HUES6 (cell line): ENCODE results near the gene FOXP1.

Experiments used
- H3K27ac ChIP-seq: 2 replicates; pipeline ENCODE4 v1.7.0; 2013; ENCODE audit warnings: low read depth, mild to moderate bottlenecking, low read length, inconsistent platforms
- H3K27me3 ChIP-seq: 2 replicates; pipeline ENCODE4 v1.6.1; 2013; ENCODE audit warnings: low read length; ENCODE audit not compliant: control insufficient read depth, insufficient read depth
- H3K36me3 ChIP-seq: 2 replicates; pipeline ENCODE4 v1.6.1; 2013; ENCODE audit warnings: low read length; ENCODE audit not compliant: control insufficient read depth, insufficient read depth
- H3K4me1 ChIP-seq: 2 replicates; pipeline ENCODE4 v1.6.1; 2013; ENCODE audit warnings: low read length; ENCODE audit not compliant: control insufficient read depth, insufficient read depth
- H3K4me3 ChIP-seq: 2 replicates; pipeline ENCODE4 v1.5.1; 2013; ENCODE audit warnings: low read depth, low read length
- H3K9ac ChIP-seq: one replicate; pipeline ENCODE4 v1.6.1; 2013; ENCODE audit warnings: mild to moderate bottlenecking, low read length
- H3K9me3 ChIP-seq: 2 replicates; pipeline ENCODE4 v1.6.1; 2013; ENCODE audit warnings: low read depth, low read length; ENCODE audit not compliant: control insufficient read depth, insufficient read depth

The FOXP1 gene

GRCh38 chr3:71077070-71077469 is 506.5 kb downstream of the FOXP1 start:
- H3K27me3 ChIP-seq, result no peaks in the 10 kb centered on the region
- no peaks in the 10 kb centered on the region for H3K36me3 ChIP-seq
- no peak overlapping the region for H3K27ac ChIP-seq
- no peak overlapping the region for H3K9ac ChIP-seq
- no peak overlapping the region for H3K4me3 ChIP-seq
- H3K9me3 ChIP-seq, result no peaks in the 10 kb centered on the region
- H3K4me1 ChIP-seq, result peaks cover 25% of the 10 kb centered on the region

DNA sequence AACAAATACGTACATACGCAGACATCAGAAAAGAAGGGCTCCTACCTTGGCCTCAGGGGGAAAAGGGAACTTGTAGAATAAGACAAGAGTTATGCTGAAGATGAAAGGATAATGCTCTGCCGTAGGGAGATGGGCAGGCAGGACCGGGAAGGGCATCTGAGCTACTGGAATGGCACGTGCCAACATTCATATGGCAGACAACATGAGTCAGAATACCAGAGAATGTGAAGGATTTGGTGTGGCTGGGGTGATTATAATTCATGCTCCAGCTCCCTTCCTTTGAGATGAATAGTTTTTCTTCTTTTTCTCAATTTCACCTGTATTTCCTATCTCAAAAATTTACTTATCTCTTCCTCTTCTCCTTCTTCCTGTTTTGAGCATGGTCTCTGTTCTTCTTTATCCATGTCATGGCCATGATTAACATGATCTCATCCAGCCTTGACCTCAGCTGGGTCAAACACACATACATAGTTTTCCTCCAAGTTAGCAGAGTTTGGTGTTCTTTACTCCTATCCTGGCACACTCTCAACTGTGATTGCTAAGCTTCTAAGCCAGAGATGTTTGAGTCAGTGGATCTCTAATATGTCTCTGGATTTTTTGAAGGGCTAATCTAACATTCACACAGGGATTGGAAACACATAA is 507.0 kb downstream of the FOXP1 start:
- peaks cover 25% of the 10 kb centered on the region for H3K4me1 ChIP-seq
- H3K27ac ChIP-seq, result no peak overlapping the region
- H3K9me3 ChIP-seq, result no peaks in the 10 kb centered on the region
- H3K36me3 ChIP-seq, result no peaks in the 10 kb centered on the region
- H3K27me3 ChIP-seq, result no peaks in the 10 kb centered on the region
- no peak overlapping the region for H3K9ac ChIP-seq
- no peak overlapping the region for H3K4me3 ChIP-seq

GRCh38 chr3:71075494-71075893 is 508.0 kb downstream of the FOXP1 start:
- no peak overlapping the region for H3K9ac ChIP-seq
- H3K4me3 ChIP-seq, result no peak overlapping the region
- no peaks in the 10 kb centered on the region for H3K9me3 ChIP-seq
- H3K36me3 ChIP-seq, result no peaks in the 10 kb centered on the region
- peaks cover 28% of the 10 kb centered on the region for H3K4me1 ChIP-seq
- H3K27me3 ChIP-seq, result no peaks in the 10 kb centered on the region
- H3K27ac ChIP-seq, result no peak overlapping the region

DNA sequence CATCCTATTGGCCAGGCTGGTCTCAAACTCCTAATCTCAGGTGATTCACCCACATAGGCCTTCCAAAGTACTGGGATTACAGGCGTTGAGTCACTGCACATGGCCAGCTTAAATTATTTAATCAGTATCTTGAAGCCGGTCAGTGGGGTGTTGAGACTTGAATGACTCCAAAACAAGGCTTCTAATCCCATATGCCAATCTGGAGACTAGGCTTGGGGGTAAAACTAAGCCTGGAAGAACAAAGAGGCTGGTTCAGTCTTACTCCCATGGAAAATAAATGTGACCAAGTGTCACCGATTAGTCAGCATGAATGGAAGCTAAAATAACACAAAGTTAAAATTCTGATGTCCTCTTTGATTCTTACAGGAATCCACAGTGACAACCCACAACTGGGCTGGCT is 509.1 kb downstream of the FOXP1 start:
- no peaks in the 10 kb centered on the region for H3K27me3 ChIP-seq
- H3K36me3 ChIP-seq, result no peaks in the 10 kb centered on the region
- H3K9me3 ChIP-seq, result no peaks in the 10 kb centered on the region
- H3K4me1 ChIP-seq, result peaks cover 27% of the 10 kb centered on the region
- no peak overlapping the region for H3K27ac ChIP-seq
- H3K9ac ChIP-seq, result no peak overlapping the region
- H3K4me3 ChIP-seq, result no peak overlapping the region

- Histone ChIP-seq H3K9me3 (no peaks in the 10 kb centered on the region), H3K4me3 (no peak overlapping the region), H3K9ac (no peak overlapping the region), H3K27me3 (no peaks in the 10 kb centered on the region), H3K36me3 (no peaks in the 10 kb centered on the region), H3K27ac (no peak overlapping the region), H3K4me1 (peaks cover 29% of the 10 kb centered on the region)
Measured at GRCh38 chr3:71072986-71073385, 510.5 kb downstream of the FOXP1 start.

- Histone ChIP-seq H3K27me3 (no peaks in the 10 kb centered on the region), H3K9ac (no peak overlapping the region)
Measured at GRCh38 chr3:71072287-71072686, 511.2 kb downstream of the FOXP1 start.

DNA sequence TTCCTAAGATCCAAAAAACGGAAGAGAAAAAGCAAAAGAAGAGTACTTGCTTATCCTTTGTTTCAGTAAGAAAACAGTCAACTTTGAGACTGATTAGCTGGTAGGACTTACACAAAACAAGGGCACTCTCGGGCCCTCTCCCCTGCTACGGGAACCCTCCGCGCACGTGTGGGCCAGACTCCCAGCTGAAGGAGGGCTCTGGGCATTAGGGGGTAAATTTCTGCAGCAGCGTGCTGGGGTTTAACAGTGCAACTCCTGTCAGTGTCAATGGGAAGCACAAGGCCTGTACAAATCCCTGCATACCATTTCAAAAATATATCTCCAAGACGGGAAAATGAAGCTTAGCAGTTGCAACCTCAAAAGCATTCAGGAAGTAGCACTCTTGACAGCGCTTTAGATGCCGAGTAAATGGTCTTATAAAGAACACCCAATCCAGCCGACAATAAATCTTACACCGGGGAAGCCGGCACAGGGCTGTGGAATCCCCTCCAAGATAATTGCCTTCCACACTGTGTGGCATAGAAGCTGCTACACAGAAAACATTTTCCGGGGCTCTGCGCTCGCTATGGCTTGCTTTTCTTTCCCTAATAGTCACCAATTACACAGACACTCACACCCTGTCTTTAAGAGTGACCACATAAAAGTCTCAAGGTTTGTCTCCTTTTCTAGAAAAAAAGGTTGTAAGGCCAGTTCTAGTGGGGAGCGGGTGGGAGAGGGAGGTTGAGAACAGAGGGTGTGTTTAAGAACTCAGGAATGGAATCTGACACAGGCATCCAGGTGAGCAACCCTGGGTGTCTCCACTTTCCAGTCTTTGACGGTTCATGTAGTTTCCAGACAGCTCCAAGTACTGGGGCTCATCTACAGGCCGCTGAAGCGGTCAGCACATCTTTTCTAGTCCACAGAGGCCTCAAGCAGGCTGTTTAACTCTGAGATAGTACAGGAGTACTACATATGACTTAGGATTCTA is 512.7 kb downstream of the FOXP1 start:
- no peaks in the 10 kb centered on the region for H3K27me3 ChIP-seq
- H3K9me3 ChIP-seq, result no peaks in the 10 kb centered on the region
- no peak overlapping the region for H3K9ac ChIP-seq
- H3K4me3 ChIP-seq, result no peak overlapping the region
- H3K36me3 ChIP-seq, result no peaks in the 10 kb centered on the region
- H3K4me1 ChIP-seq, result peaks cover 42% of the 10 kb centered on the region
- H3K27ac ChIP-seq, result no peak overlapping the region

More at GRCh38 chr3:71072287-71072686, 511.2 kb downstream of the FOXP1 start:
- Histone ChIP-seq H3K36me3 (no peaks in the 10 kb centered on the region), H3K4me3 (no peak overlapping the region), H3K9me3 (no peaks in the 10 kb centered on the region), H3K27ac (no peak overlapping the region), H3K4me1 (peaks cover 33% of the 10 kb centered on the region)

- Histone ChIP-seq H3K9ac (no peak overlapping the region), H3K4me3 (no peak overlapping the region), H3K36me3 (no peaks in the 10 kb centered on the region), H3K27ac (no peak overlapping the region), H3K27me3 (no peaks in the 10 kb centered on the region), H3K9me3 (no peaks in the 10 kb centered on the region), H3K4me1 (peaks cover 42% of the 10 kb centered on the region)
Measured at GRCh38 chr3:71069797-71070196, 513.7 kb downstream of the FOXP1 start.

DNA sequence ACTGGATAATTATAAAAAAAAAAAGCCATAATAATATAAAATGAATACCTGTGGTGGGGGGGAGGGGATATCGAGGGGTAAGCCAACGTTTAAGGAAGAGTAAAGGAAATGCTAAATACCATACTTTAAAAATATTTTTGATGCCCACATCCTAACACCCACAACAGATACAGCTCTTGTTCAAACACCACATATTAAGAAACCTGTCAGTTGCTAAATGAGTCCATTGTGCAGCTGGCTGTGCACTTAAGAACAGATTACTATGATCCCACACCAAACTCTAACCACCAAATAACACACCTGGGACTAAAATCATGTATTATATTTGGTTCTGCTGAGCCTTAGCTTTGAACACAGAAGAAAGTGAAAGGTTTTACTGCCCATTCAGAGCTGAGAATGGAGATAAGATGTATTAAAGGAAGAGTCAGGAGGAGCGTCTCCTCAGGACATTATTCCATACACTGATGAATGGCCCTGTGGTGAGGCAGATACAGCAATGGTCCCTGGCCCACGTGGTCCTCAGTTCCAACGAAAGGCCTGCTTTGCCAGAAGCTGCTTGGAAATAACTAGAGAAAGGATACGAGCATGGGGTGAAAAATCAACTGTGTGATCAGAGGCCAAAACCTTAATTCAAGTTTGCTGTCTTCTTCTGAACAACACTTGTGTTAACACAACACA is 515.4 kb downstream of the FOXP1 start:
- Histone ChIP-seq H3K27me3 (no peaks in the 10 kb centered on the region), H3K4me1 (peaks cover 47% of the 10 kb centered on the region), H3K27ac (no peak overlapping the region), H3K9ac (no peak overlapping the region), H3K4me3 (no peak overlapping the region), H3K9me3 (no peaks in the 10 kb centered on the region), H3K36me3 (no peaks in the 10 kb centered on the region)

DNA sequence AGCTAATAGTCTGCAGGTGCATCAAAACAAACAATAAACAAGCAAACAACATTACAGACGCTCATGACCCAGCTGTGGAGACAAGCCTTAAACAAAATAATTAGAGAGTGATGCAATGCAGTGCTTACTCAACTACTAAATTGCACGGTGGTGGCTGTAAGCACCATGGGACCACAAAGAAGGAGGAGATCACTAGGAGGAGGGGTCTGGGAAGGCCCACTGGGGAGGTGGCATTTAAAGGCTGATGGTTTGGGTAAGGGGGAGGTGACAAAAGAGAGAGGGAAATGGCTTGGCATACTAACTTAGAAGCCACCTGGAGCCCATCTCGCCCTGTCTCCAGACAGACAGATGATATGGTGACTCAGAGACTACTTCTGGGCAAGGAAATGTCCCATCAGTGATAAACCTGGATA is 516.7 kb downstream of the FOXP1 start:
- no peak overlapping the region for H3K9ac ChIP-seq
- no peaks in the 10 kb centered on the region for H3K27me3 ChIP-seq
- no peak overlapping the region for H3K27ac ChIP-seq
- no peaks in the 10 kb centered on the region for H3K9me3 ChIP-seq
- peak overlapping the region; percentile 63 for H3K4me3 ChIP-seq
- H3K4me1 ChIP-seq, result peaks cover 55% of the 10 kb centered on the region
- no peaks in the 10 kb centered on the region for H3K36me3 ChIP-seq

GRCh38 chr3:71066356-71066755 is 517.2 kb downstream of the FOXP1 start:
- Histone ChIP-seq H3K4me3 (peak overlapping the region; percentile 63), H3K27ac (no peak overlapping the region), H3K9me3 (no peaks in the 10 kb centered on the region), H3K27me3 (no peaks in the 10 kb centered on the region), H3K36me3 (no peaks in the 10 kb centered on the region), H3K9ac (no peak overlapping the region), H3K4me1 (peaks cover 60% of the 10 kb centered on the region)
